PC-9 (cell line): ENCODE data around the gene CCDC43. TPM values are rescaled to one million over a fixed set of nuclear protein-coding genes. Genes with fewer than 3 reads are reported as not detected.

ENCODE experiments used
- Bru-seq: library from RNA; stranded (reverse); fragments of 400-500 nt; gene quantifications from one replicate; lab custom pipeline; 2021; lab: Mats Ljungman, UMichigan
- BruChase-seq, 2 experiments: library from RNA; stranded (reverse); fragments of 400-500 nt; gene quantifications; one replicate each; lab custom pipeline; 2021; lab: Mats Ljungman, UMichigan
- BruUV-seq: library from RNA; stranded (reverse); fragments of 400-500 nt; replicated peaks from 2 replicates; lab custom pipeline; 2021; lab: Mats Ljungman, UMichigan
- CTCF ChIA-PET: fragments of 300-600 bp; sonication (Branson Sonifier 250); formaldehyde crosslinking; loops from one replicate; lab custom pipeline; 2022; ENCODE audit warnings: antibody characterized with exemption; lab: Charles Lee
- POLR2A ChIA-PET: fragments of 300-600 bp; sonication (Branson Sonifier 250); formaldehyde crosslinking; loops from one replicate; lab custom pipeline; 2022; ENCODE audit warnings: antibody characterized with exemption; ENCODE audit not compliant: unreplicated experiment; lab: Charles Lee
- DNase-seq, 2 experiments: peaks; one replicate each; pipeline versions ENCODE4 v3.0.0 to v3.0.0-alpha.2; 2015 to 2022; ENCODE audit warnings: mixed read lengths in 1 of 2
- H2AFZ ChIP-seq: fragments of 200-600 bp; sonication (generic); 2 replicates; pipeline ENCODE4 v1.8.1; 2017; ENCODE audit warnings: antibody characterized with exemption
- H3F3A ChIP-seq: fragments of 200-600 bp; sonication (generic); 2 replicates; pipeline ENCODE4 v1.8.1; 2017; ENCODE audit warnings: antibody characterized with exemption, mild to moderate bottlenecking, low read depth; ENCODE audit not compliant: insufficient read depth
- H3K27ac ChIP-seq: fragments of 200-600 bp; sonication (generic); 2 replicates; pipeline ENCODE4 v1.6.1; 2016; ENCODE audit warnings: mixed run types
- H3K27me3 ChIP-seq: fragments of 200-600 bp; sonication (generic); 2 replicates; pipeline ENCODE4 v1.6.1; 2016; ENCODE audit warnings: low read depth, mixed run types; ENCODE audit not compliant: insufficient read depth
- H3K36me3 ChIP-seq: fragments of 200-600 bp; sonication (generic); 2 replicates; pipeline ENCODE4 v1.6.1; 2016; ENCODE audit warnings: low read depth, mixed run types
- H3K4me1 ChIP-seq: fragments of 200-600 bp; sonication (generic); replicated peaks from 2 replicates; pipeline ENCODE4 v1.6.1; 2016; ENCODE audit warnings: mixed run types; ENCODE audit not compliant: insufficient read depth
- H3K4me2 ChIP-seq: fragments of 200-600 bp; sonication (generic); 2 replicates; pipeline ENCODE4 v1.6.1; 2017; ENCODE audit warnings: mixed run types
- H3K4me3 ChIP-seq: fragments of 200-600 bp; sonication (generic); 2 replicates; pipeline ENCODE4 v1.6.1; 2016; ENCODE audit warnings: mixed run types
- H3K79me2 ChIP-seq: fragments of 200-600 bp; sonication (generic); 2 replicates; pipeline ENCODE4 v1.6.1; 2017; ENCODE audit warnings: low read depth, mixed run types
- H3K9me2 ChIP-seq: fragments of 200-600 bp; sonication (generic); 2 replicates; pipeline ENCODE4 v1.8.1; 2017; ENCODE audit warnings: mild to moderate bottlenecking; ENCODE audit not compliant: insufficient read depth
- H3K9me3 ChIP-seq: fragments of 200-600 bp; sonication (generic); 2 replicates; pipeline ENCODE4 v1.8.1; 2016; ENCODE audit warnings: low read depth; ENCODE audit not compliant: insufficient read depth
- H4K20me1 ChIP-seq: fragments of 200-600 bp; sonication (generic); 2 replicates; pipeline ENCODE4 v1.8.1; 2017; ENCODE audit not compliant: insufficient read depth
- CTCF ChIP-seq: fragments of 200-600 bp; sonication (generic); conservative IDR thresholded peaks from 2 replicates; pipeline ENCODE4 v1.6.1; 2017; ENCODE audit warnings: mixed run types, antibody characterized with exemption, mild to moderate bottlenecking, moderate library complexity
- EZH2 ChIP-seq: fragments of 200-600 bp; sonication (generic); IDR thresholded peaks from 2 replicates; pipeline ENCODE4 v1.8.0; 2017; ENCODE audit warnings: antibody characterized with exemption, low read depth
- intact Hi-C: fragments of 100-400 bp; cut with micrococcal nuclease; formaldehyde crosslinking; loops from one replicate; pipeline ENCODE4 v1.10.0; 2022; ENCODE audit not compliant: unreplicated experiment
- long read RNA-seq: library from polyadenylated mRNA; stranded (forward); transcript quantifications from one replicate; pipeline ENCODE4 v2.0.0, GENCODE V29; 2022
- total RNA-seq: library from RNA; stranded (reverse); gene quantifications from 2 replicates; pipeline ENCODE4 v1.2.3, GENCODE V29; 2021

Gene CCDC43
- 19.9 and 23.4 TPM in 2 replicates for total RNA-seq
- percentile 76 among the genes with signal in this experiment for Bru-seq, nascent RNA
- percentile 80 among the genes with signal in this experiment for BruChase-seq, experiment 1, labeled RNA remaining after a 2-hour chase
- percentile 88 among the genes with signal in this experiment for BruChase-seq, experiment 2, labeled RNA remaining after a 6-hour chase
- long read RNA-seq, transcript CCDC43-201 (5 exons, 2,082 nt), result major isoform, 29 of 35 reads
- long read RNA-seq, partial matches to known transcripts, result 0 of 35 reads
- long read RNA-seq, other reads (novel, unspliced or antisense), result 5 of 35 reads

- Histone ChIP-seq H2AFZ (peak within 1 kb of the TSS; percentile 99), H3K27me3 (no peaks in the 10 kb centered on the region), H3K4me3 (peak within 1 kb of the TSS; percentile 100), H3K4me1 (peaks cover 14% of the 10 kb centered on the region), H3K9me3 (no peaks in the 10 kb centered on the region), H4K20me1 (no peaks in the 10 kb centered on the region), H3F3A (peaks cover 17% of the 10 kb centered on the region; the same call in 1 of the 2 replicates), H3K9me2 (no peaks in the 10 kb centered on the region), H3K79me2 (peaks cover 39% of the 10 kb centered on the region), H3K27ac (peak within 1 kb of the TSS; percentile 55), H3K36me3 (0 out of 2 replicates have a peak, but pooled peaks cover 4% of the 10 kb centered on the region), H3K4me2 (peak within 1 kb of the TSS; percentile 85)
- POLR2A ChIA-PET, result no interaction called here
- TSS peak; percentile 82 for BruUV-seq
- intact Hi-C loops, result no loop called here
- DNase-seq, result peak; percentile 81 to 90
- CTCF ChIA-PET, result interaction anchor here (0.6 kb wide), 1 partner anchor 11 kb away, joined by 3 read pairs; no protein-coding TSS in a partner anchor
- TF ChIP-seq CTCF (no peak), EZH2 (no peak)
Measured at GRCh38 chr17:44689477-44690217, at the start of gene CCDC43. Gene CCDC43, minus strand, starts transcription at chr17:44689776. Its CDS starts 23 bp downstream, at chr17:44689753.

- no peaks in the 10 kb centered on the region for H4K20me1 ChIP-seq
- CTCF ChIA-PET, result no interaction called here
- no peaks in the 10 kb centered on the region for H3K36me3 ChIP-seq
- BruUV-seq, result no TSS peak
- no peaks in the 10 kb centered on the region for H3K9me2 ChIP-seq
- TF ChIP-seq EZH2 (no peak), CTCF (no peak)
- H3K4me3 ChIP-seq, result no peak overlapping the region
- no peaks in the 10 kb centered on the region for H3K79me2 ChIP-seq
- no peak overlapping the region for H3K27ac ChIP-seq
- intact Hi-C loops, result no loop called here
- no peak for DNase-seq
- POLR2A ChIA-PET, result no interaction called here
- no peaks in the 10 kb centered on the region for H3K27me3 ChIP-seq
- no peaks in the 10 kb centered on the region for H3K9me3 ChIP-seq
- 0 out of 2 replicates have a peak, but pooled peaks cover 3% of the 10 kb centered on the region for H3F3A ChIP-seq
- no peak overlapping the region for H2AFZ ChIP-seq
- H3K4me1 ChIP-seq, result no peaks in the 10 kb centered on the region
- no peak overlapping the region for H3K4me2 ChIP-seq
Measured at GRCh38 chr17:44738214-44738906, 48.8 kb upstream of the CCDC43 start.
